Activated CD8-positive, alpha-beta memory T cell treated with anti-CD3 and anti-CD28 coated beads for 1 hour (primary cell): Measurements from ENCODE around the gene BRF1.

ENCODE experiments used
- DNase-seq, 2 donors: peaks; one replicate each; pipeline ENCODE4 v3.0.0-alpha.2; 2020; ENCODE audit warnings: low read depth in 1 of 2; ENCODE audit errors: extremely low read depth in 1 of 2

Gene BRF1

GRCh38 chr14:105269405-105269804 is 31.4 kb downstream of the BRF1 start:
- no peak for DNase-seq

GRCh38 chr14:105268736-105269354 is 32.0 kb downstream of the BRF1 start:
- no peak for DNase-seq

- no peak for DNase-seq
Observed at GRCh38 chr14:105267820-105268548, 32.8 kb downstream of the BRF1 start.

- DNase-seq, result no peak
Observed at GRCh38 chr14:105261781-105262180, 39.0 kb downstream of the BRF1 start.

- no peak for DNase-seq
Observed at GRCh38 chr14:105260959-105261358, 39.8 kb downstream of the BRF1 start.

DNA sequence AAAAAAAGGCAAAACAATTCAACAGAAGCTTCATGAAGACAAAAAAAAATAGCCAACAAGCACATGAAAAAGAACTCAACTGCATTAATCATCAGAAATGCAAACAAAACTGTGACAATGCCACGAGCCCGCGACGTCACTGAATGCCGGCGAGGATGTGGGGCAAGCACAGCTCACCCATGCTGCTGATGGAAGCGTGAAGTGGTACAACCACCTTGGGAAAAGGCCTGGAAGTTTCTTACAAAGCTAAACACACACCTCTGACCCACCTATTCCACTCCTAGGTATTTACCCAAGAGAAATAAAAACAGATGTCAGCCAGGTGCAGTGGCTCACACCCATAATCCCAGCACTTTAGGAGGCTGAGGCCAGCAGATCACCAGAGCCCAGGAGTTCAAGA is 42.0 kb downstream of the BRF1 start:
- no peak for DNase-seq

DNA sequence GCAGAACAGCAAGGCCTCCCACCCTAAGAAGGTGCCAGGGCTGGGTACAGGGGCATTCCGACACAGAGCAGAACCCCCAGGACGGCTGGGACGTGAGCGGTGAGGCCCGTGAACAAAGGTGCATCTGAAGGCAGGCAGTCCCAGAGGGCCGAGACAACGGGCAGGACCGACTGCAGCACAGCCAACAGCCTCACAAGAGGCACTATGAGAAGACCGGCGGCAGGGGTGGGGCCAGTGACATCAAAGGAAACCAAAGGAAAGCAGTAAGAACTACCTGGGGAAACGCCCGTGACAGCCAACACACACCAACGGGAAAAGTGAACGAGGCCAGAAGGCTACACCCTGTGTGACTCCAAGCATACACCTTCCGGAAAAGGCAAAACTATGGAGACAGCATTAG is 43.3 kb downstream of the BRF1 start:
- no peak for DNase-seq

DNA sequence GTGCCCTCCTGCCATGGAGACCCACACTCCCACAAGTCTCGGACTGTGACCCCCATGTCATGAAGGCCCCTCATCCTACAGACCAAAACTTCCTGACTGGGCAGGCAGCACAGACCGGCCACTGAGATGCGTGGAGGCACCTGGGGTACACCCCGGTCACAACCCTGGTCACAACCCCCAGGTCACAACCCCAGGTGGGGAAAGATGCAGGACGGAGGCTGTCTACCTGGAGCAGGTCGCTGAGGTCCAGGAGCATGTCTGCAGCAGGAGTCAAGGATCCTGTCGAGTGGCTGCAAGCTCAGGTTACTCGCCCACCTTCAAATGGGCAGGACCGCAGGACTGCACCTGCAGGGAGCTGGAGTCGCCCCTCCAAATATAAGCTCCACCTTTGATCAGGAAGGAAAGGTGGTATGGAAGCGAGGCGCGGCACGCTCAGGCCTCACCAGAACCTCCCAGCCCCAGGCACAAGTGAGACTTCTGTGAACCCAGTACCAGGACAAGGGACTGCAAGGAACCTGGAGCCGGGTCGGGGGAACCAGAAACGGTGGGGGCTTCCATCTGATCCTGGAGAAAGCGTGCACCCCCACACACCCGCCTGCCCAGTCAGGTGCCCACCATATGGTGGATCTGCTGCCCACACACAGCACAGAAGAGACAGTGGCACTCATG is 44.4 kb downstream of the BRF1 start:
- DNase-seq, result no peak

- no peak for DNase-seq
Observed at GRCh38 chr14:105255021-105255507, 45.7 kb downstream of the BRF1 start.

GRCh38 chr14:105253329-105253682 is 47.5 kb downstream of the BRF1 start:
- no peak for DNase-seq

GRCh38 chr14:105252552-105253328 is 48.1 kb downstream of the BRF1 start:
- DNase-seq, result no peak

DNA sequence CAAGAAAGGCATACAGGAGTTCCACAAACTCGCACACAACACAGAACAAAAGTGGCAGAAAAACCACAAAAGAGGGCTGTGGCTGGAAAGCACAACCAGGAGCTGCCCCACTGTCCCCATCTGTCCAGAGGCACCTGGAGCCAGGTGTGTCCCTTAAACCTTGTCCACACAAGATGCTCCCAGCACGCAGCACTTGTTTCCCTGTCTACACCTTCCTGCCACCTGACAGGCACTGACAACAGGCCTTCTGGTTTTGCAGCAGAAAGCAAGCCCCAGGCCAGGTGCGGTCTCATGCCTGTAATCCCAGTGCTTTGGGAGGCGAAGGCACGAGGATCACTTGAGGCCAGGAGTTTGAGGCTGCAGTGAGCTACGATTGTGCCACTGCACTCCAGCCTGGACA is 48.9 kb downstream of the BRF1 start:
- DNase-seq, result no peak

- no peak for DNase-seq
Observed at GRCh38 chr14:105250986-105251385, 49.8 kb downstream of the BRF1 start.

- no peak for DNase-seq
Observed at GRCh38 chr14:105250008-105250366, 50.8 kb downstream of the BRF1 start.

GRCh38 chr14:105249182-105250007 is 51.4 kb downstream of the BRF1 start:
- no peak for DNase-seq

- peak; percentile 58 to 80 for DNase-seq
Observed at GRCh38 chr14:105248368-105249181, 52.2 kb downstream of the BRF1 start, which contains the start of gene BTBD6. Gene BTBD6 (plus strand): TSS chr14:105248533. CDS start chr14:105248712, 179 bp downstream.

DNA sequence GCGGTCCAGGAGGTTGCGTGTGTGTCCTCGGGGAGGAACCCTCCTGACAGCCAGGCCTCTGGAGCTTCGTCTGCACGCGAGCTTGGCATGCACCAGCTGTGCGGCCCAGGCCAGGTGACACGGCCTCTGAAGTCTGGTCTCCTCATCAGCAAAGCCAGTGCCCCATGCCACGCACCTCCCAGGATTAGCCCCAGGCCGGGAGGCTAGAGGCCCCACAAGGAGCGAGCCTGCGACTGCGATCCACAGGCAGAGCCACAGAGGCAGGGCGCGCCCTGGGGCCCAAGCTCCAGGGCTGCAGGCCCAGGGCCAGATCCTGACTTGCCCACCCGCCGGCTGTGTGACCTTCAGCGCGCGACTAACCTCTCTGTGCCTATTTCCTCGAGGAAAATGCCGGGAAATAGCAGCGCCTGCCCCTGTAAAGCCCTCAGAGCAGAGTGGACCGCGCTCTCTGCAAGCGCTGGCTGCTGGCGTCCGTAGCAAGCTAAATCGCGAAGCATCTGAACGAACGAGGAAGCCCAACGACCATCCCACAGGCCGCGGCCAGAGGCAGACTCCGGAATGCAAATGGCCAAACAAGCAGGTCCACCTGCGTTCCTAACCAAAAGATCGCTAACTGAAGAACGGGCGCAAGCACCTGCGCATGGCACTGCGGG is 53.0 kb downstream of the BRF1 start:
- no peak for DNase-seq

- no peak for DNase-seq
Observed at GRCh38 chr14:105247026-105247425, 53.8 kb downstream of the BRF1 start.

GRCh38 chr14:105244334-105244733 is 56.5 kb downstream of the BRF1 start:
- no peak for DNase-seq
